GM19351 (cell line): ENCODE results near the gene VSIG2.
A peak's percentile ranks its signal among the peaks of the same experiment; 100 is the strongest.

ENCODE experiments used
- ATAC-seq: cut with Tn5 transposase; IDR thresholded peaks from one replicate; pipeline ENCODE4 v1.9.1; 2021; ENCODE audit warnings: mild to moderate bottlenecking, moderate library complexity; ENCODE audit not compliant: unreplicated experiment

The VSIG2 gene

GRCh38 chr11:124749912-124750311, 2.1 kb downstream of the VSIG2 start:
- no peak for ATAC-seq

GRCh38 chr11:124748481-124749343, 3.3 kb downstream of the VSIG2 start:
- no peak for ATAC-seq

DNA sequence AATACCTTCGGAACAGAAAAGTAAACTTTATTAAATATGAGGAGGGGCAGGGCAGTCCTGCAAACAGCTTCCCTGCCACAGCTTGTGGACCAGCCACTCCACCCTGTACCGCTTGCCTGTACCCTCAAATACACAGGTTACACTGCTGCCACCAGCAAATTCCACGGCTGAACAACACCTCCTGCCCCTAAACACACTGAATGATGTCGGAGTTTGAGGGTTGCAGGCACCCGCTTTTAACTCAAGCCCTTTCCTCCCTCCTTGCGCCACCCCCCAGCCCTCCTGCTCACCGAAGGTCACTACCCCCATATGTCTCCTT, 4.0 kb downstream of the VSIG2 start:
- ATAC-seq: no peak

GRCh38 chr11:124747406-124748099, 4.5 kb downstream of the VSIG2 start:
- ATAC-seq: no peak

DNA sequence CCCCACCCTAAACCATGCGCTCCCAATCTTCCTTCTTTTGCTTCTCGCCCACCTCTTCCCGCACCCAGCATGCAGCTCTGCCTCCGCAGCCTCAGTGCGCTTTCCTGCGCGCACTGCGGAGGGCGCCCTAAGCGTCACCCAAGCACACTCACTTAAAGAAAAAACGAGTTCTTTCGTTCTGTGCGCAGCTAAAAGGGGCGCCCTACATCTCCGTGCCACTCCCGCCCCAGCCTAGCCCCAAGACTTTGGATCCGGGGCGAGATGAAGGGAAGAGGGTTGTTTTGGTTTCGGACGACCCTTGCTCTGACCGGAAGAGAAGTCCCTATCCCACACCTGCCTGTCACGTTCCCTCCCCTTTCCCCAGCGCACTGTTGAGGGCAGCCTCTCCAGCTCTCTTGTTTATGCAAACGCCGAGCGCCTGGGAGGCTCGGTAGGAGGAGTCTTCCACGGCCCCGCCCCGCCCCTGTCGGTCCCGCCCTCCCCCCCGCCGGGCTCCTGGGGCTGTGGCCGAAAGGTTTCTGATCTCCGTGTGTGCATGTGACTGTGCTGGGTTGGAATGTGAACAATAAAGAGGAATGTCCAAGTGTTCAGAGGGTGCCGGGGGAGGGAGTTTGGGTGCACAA, 5.3 kb downstream of the VSIG2 start:
- ATAC-seq: peak; percentile 91

GRCh38 chr11:124745835-124746620, 6.0 kb downstream of the VSIG2 start:
- peak; percentile 21 for ATAC-seq

DNA sequence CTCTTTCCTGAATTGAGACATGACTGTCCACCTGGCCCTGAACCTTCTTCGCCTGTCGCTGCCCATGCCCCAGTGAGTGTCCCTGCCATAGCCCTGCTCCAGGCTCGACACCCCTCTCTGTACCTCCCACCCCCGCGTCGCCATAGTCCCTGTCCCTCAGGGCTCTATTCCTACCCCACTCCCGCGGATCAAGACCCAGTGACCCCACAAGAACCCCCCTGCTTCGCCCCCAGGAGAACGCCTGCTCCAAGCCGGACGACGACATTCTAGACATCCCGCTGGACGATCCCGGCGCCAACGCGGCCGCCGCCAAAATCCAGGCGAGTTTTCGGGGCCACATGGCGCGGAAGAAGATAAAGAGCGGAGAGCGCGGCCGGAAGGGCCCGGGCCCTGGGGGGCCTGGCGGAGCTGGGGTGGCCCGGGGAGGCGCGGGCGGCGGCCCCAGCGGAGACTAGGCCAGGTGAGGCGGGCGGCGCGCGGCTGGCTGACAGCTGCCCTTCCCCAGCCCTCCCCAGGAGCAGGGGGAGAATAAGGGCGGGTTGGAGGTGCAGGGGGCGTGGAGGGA, 6.7 kb downstream of the VSIG2 start:
- ATAC-seq: no peak

GRCh38 chr11:124743050-124743449, 9.0 kb downstream of the VSIG2 start:
- no peak for ATAC-seq

- no peak for ATAC-seq
Observed at GRCh38 chr11:124742555-124742954, 9.5 kb downstream of the VSIG2 start.

DNA sequence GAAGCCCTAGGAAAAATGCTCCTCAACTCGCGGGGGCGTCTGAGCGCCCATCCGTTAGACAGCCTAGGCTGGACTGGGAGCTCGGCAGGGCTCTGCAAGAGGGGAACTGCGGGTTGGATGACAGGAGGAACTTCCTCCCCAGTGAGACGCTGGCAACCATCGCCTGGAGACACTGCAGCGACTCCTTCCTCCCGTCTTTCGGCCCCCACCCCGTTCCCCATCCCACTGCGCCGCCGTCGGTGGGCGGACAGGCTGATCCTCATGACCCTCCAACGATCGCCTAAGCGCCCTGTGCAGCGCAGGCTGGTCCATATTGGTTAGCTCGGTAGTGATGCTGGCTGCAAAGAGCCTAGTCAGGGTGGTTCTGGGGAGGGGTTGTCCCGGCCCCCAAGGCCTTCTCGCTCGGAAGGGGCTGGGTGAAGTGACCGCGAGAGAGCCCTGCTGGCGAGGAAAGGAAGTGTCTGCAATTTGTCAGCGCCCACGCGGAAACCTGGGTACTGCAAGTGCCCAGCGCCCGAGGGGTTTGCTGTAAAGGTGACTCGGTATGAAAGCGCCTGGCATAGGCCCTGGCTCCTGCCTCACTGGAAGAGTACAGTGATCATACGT, 11.7 kb downstream of the VSIG2 start:
- ATAC-seq: peak; percentile 44

DNA sequence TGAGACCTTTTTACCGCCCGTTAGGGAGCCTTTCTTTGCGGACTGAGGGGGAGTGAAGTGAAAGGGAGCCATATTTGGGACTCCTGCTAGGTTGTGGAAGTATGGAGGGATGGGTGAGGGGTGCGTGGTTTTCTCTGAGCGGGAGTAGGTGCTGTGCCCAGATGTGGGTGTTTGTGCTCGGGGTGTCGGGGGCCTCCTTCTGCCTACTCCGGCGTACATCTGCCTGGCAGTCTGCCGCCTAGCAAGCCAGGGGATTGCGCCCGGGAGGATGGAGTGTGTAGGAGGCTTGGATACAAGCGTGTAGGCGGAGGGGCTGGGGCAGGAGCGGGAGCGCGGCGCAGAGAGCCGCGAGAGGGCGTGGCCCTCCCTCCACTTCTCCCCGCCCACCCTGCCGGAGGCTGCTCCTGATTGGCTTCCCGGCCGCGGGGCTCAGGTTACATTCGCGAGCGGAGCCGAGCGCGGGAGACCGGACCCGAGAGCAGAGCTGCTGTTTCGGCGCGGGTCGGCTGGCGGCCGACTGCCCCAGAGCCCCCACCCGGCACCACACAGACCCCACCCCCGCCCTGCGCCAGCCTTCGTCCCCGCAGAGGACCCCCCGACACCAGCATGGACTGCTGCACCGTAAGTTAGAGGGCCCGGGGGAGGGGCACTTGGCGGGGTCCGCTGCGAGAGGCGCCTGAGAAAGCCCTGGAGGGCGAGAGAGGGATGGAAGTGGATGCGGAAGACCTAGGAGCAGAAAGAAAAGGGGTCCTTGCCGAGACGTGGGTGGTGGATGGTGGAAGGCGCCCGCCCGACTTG, 12.4 kb downstream of the VSIG2 start, which contains the start of gene NRGN:
Gene NRGN, plus strand, starts transcription at position 464 of the 798 bp plus-strand sequence. Its CDS starts 143 bp downstream, at position 607.
- ATAC-seq: peak; percentile 97

DNA sequence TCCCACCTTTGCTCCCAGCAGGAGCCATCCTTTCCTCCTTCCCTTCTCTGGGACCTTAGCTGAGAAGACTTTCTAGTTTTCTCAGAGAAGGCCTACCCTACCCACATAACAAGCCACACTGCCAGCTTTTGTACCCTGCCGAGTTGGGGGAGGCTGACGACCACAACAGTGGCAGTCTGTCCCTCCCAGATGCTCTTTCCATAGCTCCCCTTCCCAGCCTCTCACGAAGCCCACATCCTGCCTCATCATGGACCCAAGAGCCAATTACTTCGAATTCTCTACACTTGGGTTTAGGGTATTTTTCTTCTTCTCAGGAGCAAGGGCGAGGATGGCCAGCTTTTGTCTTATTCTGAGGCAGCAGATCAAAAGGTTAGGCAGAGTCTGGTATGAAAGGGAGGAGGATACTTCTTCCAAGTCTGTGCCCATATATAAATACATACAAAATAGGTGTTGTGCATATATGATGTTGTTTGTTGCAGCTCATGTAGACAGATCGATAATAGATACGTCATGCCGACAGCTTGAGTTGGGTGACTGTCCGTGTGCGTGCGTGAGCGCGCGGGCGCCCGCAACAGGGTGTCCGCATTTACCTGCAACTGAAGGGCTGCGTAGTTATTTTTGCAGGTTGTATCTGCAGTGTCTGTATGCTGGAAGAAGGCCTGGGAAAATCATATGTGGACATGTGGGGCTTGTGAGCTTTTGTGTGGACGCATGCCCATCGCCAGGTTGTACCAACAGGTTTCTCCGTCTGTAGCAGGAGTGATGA, 13.2 kb downstream of the VSIG2 start:
- ATAC-seq: no peak

GRCh38 chr11:124737638-124738305, 14.3 kb downstream of the VSIG2 start:
- no peak for ATAC-seq

DNA sequence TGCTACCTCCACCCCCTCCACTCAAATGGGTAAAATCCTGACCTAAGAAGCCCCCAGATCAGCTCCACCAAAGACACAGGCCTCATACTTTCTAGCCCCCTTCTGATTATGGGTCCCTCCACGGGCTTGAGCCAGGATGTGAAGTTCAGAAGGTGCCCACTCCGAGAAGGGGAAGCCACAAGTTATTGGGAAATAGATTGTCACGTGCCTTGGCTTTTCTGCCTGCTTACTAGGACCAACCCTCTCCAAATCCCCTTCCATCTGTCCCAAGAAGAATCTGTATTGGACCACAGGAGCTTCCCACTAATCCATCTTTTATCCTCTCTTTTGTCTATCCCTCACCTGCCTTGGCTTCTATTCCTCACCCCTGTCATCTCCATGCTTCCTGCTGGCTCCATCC, 15.3 kb downstream of the VSIG2 start:
- no peak for ATAC-seq

DNA sequence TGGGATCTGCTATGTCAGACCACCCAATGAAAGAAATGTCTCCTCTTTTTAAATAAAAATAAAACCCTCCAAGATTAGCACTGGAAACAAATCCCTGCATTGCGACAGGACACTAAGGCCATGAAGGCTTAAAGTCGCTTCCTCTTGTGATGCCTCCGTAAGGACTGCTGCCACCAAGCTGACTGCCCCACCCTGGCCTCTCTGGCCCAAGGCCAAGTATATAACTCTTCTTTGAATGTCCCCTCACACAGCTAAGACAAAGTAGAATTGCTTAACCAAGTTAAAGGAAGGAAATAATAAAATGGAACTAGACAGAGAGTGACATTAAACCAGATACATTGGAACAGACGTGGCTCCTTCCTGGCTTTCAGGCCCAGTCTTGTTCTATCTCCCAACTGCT, 19.8 kb downstream of the VSIG2 start:
- ATAC-seq: no peak

DNA sequence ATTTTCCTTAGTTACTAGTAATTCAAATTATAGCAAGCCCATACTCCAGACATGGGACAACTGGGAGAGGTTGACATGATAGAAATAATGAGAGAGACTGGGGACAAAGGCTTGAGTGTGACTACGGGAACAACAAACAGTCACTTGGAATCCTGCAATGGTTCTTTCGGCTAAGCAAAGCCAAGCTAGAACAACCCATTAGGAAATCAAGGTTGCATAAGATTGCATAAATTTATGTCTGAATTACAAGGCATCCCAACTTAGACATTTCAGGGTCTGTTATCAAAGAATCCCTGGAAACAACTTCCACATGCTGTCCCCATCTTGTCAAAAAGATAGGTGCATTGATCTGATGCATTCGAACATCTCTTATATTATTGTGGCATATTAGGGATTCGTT, 22.5 kb downstream of the VSIG2 start:
- ATAC-seq: no peak

- ATAC-seq: no peak
Observed at GRCh38 chr11:124728134-124728533, 23.9 kb downstream of the VSIG2 start.

DNA sequence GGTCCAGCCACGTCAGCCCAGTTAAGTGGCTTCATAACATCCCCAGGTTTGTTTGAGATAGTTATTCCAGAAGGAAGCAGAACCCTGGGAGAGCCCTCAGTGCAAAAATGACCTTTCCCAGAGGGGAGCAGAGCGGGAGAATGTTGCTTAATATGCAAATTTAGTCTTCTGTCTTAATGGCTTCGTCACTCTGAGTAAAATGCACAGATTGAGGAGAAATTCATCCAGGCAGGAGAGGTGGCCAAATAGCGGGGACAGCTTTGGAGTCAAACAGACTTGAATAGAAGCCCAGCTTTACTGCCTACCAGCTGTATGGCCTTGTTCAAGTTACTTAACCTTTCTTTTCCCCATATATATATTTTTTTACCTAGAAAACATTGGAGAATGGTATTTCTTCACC, 24.6 kb downstream of the VSIG2 start:
- no peak for ATAC-seq
